ENCODE results near the gene YBX2.
"Not testable (repeated sequence)": the region's sequence is repeated elsewhere in the genome, so short reads cannot be mapped to it uniquely, and the experiment has no call there.

Gene YBX2

DNA sequence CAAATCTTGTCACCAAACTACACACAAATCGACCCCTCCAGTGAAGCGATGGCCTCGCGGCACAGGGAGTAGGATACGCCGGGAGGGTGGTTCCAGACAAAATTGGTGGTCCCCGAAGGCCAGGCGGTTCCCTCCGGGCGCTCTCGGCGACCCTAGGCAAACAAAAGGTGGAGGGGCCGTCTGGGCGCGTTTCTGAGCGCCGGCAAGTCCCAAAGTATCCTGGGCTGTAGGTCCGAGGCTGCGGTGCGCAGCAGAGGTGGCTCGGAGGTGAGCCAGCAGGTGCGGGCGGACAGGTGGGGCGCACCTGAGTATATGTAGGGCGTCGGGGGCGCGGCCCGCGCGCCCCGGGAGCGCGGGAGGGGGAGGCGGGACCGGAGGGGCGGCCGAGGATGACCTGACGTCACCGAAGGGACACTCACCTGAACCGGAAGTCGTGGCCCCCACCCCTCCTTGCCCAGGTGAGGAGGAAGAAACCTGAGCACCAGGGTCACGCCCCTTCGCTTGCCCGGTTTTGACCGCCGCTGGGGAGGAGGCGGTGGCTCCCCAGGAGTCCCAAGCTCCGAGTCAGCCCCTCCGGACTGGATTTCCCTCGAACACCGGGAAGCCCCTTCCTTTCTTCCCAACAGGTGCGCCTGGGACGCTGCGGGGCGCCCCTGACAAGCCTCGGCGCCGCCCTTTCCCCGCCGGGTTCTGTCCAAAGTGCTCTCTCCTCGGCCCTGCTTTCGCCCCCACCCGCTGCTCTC lies 32.1 kb downstream of the YBX2 start, which contains the start of gene CLDN7:
TSS of gene CLDN7 (minus strand) at position 287 of the 743 bp plus-strand sequence. CDS start 435 bp downstream, outside the sequence.
- DNase-seq, result no peak

DNA sequence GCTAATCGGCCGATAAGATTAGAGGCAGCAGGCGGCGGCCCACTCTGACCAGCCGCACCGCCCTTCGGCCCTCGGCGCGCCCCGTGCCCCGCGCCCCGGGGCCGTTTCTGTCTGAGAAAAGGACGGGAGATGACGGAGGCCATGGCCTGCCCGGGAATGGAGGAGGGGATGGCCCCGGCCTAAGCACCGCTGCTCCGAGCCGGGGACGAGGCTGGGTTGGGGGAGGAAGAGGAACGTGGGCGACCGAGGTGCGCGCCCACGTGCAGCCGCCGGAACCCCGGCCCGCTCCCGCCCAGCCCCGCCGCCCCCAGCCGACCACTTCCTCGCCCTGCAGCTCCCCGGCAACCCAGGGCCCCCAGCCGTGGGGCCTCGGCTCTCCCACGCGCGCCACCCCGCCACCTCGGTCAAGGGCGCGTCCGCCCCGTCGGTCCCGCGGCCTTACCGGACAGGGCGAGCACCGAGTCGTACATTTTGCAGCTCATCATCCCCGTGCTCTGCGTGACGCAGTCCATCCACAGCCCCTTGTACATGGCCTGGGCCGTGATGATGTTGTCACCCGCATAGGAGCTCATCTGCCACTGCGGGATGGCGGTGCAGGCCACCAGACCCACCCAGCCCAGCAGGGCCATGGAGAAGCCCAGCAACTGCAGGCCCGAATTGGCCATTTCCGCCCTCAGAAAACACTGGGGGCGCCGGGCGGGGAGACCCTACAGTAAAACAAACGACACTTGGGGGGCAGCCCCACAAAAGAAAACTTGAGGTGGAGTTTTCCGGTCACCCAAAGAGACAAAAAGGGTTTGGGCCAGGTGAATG lies 32.9 kb downstream of the YBX2 start:
- DNase-seq, result no peak

DNA sequence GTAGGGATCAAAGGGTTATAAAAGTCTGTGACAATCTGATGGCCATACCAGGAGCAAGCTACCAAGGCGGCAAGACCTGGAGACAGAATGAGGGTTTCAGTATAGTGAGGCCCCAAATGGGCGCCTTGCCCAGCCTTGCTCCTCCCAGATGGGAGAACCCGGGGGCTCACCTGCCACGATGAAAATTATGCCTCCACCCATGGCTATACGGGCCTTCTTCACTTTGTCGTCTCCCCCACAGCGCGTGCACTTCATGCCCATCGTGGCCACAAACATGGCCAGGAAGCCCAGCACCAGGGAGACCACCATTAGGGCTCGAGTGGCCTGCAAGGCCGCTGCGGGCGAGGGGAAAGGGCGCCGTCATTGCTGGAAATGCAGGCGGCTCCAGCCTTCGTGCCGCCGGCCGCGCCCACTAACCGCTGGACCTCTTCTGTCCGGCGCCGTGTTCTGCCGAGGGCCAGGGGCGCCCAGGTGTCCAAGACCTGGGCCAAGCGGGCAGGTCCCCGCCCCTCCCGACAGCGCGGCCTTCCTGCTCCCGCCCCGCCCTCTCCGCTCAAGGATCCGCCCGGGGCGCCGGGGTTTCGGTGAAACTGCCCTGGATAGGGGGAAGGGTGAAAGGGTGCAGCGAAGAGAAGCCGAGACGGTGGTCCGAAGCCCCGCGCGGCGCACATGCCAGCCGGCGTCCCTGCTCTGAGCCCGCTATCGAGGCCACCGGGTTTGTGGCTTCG lies 33.6 kb downstream of the YBX2 start:
- DNase-seq, result no peak

DNA sequence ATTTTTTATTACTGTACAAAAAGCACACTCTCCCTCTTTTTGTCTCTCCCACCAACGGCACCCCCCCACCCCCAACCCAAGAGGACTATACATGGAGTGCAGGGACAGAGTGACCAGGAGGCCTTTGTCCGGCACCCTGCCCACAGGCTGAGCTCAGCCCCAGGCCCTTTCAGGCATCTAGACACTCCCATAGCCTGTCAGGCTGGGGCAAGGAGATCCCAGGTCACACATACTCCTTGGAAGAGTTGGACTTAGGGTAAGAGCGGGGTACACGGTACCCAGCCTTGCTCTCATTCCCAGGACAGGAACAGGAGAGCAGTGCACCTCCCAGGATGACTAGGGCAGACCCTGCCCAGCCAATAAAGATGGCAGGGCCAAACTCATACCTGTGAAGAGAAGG lies 34.3 kb downstream of the YBX2 start:
- DNase-seq, result no peak

DNA sequence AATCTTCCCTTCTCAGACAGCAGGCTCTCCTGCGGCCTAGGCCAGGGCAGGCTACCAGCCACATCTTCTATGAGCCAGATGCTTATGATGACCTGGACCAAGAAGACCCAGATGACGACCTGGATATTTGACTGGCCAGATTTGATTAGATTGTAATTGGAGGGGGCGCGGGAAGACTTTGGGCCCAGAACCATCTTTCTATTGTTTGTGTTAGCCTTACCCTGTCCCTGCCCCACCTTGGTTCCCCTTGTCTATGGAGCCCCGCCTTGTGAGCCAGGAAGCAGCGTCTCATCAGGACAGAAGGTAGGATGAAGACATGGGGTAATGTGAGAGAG lies 34.9 kb downstream of the YBX2 start:
- no peak for DNase-seq

DNA sequence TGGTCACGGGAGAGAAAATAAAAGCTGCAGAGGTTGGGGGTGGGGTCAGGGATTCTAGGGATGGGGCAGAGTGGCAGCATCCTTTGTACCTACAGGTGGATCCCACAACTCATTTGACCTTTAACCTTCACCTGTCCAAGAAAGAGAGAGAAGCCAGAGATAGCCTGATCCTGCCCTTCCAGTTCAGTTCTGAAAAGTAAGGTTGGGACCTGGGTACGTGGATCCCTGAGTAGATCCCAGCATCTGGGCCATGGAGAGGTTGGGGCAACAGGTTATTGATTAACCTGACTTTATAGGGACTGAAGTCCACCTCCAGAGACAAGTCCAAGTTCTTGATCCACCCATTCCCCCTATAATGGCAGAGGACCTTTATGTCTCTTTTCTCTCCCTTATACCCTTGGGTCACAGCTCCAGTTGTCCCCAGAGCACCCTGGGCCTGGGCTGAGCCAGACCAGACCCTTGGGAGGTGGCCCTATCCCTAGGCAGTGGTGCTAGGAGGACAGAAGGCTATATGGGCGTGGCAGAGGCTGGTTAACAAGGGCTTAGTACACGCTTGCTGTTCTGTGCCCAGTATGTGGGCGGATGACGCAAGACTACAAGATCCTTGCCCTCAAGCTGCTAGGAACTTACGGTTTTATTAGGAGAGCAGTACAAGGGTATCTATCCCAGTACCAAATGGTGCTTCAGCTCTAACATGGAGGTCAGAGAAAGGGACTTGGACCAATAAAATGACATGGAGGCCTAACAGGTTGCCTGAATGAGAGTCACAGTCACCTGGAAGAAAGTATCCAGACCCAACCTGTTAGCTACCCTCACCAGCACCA lies 35.5 kb downstream of the YBX2 start:
- DNase-seq, result no peak

DNA sequence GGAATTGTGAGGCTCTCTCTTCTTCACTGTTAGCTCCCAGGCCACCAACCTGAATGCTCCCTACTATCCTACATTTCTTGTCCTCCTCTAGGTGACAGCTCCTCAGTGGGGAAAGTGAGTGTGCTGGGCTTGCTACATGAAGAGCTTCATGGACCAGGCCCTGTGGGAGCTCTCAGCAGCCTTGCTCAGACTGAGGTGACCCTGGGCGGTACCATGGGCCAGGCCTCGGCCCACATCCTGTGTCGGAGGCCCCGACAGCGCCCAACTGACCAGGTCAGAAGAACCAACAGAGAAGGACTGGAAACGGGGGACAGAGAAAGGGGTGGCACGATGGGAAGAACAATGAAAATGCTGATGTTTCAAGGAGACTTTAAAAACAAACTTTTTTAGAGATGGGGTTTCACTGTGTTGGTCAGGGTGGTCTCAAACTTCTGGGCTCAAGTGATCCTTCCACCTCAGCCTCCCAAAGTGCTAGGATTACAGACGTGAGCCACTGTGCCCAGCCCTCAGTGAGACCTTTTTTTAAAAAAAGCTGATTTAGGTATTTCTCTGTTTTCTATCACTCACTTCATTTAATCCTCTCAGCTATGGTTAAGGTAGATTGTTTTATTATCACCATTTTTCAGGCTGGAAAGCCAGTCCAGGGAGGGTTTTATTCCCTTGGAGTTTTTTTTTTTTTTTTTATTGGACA lies 37.5 kb downstream of the YBX2 start:
- DNase-seq, result no peak

DNA sequence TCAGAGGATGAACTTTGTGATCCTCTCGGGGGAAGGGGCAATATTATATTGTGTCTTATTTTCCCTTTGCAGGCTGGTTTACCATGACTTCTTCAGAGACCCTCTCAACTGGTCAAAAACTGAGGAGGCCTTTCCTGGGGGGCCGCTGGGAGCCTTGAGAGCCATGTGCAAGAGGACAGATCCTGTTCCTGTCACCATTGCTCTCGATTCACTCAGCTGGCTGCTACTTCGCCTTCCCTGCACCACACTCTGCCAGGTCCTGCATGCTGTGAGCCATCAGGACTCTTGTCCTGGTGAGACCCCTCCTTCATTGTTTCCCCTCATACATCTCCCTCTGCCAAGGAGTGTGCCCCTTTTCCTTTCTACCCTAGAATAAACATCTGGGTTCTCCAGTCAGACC lies 39.9 kb downstream of the YBX2 start:
- DNase-seq, result no peak

DNA sequence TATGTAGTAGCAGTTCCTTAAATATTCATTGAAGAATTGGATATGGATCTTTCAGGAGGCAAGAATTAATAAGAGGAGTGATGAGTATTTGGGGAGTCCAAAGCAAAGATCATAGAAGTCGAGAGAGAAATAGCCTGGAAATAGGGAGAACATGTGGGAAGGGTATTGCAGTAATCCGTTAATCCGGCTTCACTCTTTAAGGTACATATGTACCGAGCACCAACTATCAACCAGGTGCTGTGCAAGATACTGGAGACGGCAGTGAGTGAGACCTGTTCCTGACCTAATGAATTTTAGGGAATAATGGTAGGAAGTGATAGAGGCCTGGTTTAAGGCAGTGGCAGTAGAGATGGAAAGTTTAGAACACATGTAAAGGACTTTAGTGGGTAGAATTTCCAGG lies 41.4 kb downstream of the YBX2 start:
- DNase-seq, result no peak

DNA sequence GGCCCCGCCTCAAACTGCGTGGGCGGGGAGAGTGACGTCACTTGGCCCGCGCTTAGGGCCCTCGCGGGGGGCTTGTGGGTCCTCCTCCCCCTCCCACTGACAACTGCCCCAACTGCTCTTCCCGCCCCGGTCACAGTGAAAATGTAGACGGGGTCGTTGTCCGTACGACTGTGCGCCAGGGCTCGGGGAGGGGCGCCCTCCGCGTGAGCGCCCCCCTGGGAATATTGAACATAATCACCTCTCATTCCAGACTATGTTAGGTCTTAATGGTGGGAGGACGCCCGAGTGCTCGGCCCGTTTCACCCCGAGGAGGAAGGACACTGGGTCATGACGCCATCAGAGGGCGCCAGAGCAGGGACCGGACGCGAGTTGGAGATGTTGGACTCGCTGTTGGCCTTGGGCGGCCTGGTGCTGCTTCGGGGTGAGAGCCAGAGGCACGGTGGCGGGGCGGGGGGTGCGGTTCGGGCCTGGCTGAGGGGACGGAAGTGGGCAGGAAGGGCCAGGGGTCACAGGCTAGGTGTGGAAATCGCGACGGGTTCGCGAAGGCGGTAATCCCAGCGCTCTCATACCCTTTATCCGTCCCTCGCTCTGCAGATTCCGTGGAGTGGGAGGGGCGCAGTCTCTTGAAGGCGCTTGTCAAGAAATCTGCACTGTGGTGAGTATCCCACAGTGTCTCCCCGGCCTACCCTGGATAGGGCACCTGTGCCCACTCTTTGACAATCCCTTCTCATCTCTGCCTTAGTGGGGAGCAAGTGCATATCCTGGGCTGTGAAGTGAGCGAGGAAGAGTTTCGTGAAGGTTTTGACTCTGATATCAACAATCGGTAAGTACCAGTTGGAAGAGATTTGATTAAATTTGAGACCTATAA lies 42.0 kb downstream of the YBX2 start, which contains the start of gene ELP5:
TSS of gene ELP5 (plus strand) at position 40 of the 868 bp plus-strand sequence. CDS start at position 376, 336 bp downstream.
- DNase-seq, result peak; percentile 59 to 67

DNA sequence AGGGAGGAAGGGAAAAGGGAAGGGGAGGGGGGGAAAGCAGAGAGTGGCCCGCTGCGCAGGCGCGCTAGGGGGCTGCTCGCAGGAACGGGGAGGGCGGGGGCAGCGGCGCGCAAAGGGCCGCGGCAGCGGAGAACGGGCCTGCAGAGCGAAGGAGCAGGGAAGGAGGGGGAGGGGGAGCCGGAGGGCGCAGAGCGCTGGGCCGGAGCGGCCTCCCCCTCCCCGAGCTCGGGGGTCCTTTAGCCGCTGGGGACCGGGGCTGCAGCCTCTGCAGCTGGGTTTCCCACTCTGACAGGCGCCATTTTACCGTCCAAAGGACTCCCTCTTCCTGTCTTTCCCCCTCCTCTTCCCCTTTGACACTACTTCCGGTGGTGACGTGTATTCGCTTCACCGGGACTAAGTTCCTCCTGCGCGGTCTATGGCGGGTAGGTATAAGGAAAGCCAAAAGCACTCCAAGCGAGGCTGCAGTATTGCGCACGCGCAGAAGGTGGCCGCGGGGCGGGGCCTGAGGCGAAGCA lies 42.7 kb downstream of the YBX2 start, which contains the start of gene CTDNEP1:
TSS of gene CTDNEP1 (minus strand) at position 74 of the 515 bp plus-strand sequence. CDS start 438 bp downstream, outside the sequence.
- peak; percentile 91 to 95 for DNase-seq

DNA sequence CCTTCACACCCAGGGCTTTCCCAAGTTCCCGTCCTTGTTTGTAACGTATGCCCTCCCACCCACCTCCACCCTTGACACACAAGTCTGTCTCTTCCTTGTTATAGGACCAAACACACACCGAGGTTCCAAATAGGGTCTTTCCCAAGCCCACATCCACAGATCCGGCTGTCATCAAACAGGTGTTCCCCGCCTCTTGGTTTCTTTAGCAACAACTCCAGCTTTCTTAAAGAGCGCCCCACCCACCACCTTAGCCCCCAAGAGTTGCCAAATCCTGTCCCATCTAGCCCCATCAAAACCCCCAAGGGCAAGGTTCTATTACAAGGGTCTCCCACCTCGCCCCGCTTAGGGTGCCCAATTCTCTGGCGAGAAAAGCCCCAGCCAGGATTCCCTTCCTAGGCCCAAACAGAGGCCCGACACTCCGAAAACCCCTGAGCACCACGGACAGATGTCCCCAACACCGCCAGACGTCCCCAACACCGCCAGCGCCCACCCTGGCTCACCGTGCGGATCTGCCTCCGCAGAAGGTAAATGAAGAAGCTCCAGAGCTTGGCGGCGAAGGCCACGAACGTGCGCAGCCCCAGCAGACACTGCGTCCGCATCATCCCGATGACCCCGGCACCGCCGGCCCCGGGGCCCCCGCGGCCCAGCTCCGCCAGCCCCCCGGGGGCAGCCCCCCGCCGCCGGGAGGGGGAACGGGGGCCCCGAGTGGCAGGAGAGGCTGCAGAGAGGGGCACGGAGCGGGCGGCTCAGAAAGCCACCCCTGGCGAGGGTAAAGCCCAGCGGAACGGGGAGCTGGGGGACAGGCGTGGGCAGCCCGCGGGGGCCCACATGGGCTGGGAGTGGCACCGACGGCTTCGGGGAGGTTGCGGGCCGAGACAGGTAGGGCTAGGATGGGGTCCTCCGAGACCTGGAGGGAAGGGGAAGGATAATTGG lies 43.5 kb downstream of the YBX2 start:
- DNase-seq, result no peak

DNA sequence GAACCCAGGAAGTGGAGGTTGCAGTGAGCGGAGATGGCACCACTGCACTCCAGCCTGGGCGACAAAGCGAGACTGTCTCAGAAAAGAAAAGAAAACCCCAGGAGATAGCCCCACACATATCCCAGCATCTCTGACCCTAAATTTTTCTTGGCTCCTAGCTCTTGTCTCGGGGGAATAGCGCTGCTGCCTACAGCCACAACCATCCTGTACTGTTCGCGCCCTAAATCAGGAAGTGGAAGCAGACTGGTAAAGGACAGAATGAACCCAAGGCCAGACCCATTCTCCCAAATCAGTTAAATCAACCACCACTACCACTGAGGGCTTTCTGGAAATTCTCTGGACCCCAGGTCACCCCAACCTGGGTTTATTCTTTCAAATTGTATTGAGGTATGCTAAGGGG lies 44.6 kb downstream of the YBX2 start:
- DNase-seq, result peak in 1 of 2 experiments; percentile 19

DNA sequence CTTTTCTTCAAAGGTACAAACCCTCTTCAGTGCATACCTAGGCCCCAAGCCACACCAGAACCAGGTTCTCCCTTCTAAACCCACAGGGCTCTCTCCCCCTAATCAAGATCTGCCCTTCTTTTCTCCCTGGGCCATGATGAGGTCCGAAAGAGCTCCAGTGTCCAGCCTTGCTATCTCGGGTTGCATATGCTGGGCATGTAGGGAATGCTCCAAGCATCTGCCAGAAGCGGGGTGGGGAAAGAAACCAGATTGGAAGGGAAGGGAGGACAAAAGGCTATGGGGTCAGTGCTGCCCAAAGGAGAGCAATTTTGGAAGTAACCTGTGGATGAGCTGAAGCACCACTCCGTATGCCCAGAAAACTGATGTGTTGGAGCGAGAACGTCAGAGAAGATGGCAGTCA lies 45.2 kb downstream of the YBX2 start:
- no peak for DNase-seq

DNA sequence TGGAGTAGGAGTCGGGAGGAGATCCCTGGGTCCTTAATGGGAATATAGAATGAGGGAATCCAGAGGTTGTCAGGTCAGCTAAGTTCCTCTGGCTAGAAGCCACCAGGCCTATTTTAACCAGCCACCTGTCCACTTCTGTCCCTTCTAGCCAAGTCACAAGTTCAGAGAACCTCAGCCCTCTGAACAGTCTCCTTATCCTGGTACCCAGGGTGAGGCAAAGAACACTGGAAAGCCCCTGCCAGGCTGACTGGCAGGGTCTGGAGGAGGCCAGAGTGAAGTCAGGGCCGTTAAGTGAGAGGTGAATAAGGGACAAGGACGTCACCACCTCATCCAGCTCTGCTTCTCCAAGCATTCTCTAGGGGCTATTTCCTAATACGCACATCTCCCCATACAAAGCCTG lies 45.6 kb downstream of the YBX2 start:
- DNase-seq, result no peak

DNA sequence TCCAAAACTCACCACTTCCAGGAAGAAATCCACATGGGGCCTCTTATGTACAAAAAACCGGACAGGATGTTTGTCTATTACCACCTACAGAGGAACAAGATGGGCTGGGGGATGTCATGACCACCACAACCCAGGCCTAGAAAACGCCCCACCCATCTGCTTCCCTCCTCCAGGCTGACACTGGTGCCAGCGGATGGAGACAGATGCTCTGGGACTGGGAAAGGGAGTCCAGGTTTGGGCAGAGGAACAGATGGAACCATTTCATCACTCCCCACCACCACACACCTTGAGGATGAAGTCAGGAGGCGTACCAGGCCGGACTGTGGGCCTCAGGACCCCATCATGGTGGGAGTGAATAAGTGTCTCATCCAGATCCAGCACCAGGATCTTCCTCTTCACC lies 47.7 kb downstream of the YBX2 start:
- DNase-seq, result no peak

DNA sequence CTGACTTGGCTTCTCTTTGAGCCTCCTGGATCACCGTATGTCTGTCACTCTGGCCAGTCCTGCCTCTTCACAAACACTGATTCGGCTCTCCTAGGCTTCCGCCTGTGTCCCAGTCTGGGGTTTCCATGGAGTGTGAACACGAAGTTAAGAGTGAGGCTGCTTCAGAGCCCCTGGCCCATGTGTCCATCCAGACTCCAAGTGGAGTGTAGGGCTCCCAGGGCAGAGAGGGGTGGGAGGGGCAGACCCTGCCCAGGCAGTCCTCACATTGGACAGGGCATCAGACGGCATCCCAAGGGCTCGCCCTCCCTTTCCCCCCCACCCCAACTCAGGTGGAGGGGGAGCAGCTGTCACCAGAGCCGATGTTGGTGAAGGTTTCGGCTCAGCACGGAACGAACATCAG lies 50.6 kb downstream of the YBX2 start:
- not testable (repeated sequence) for DNase-seq

DNA sequence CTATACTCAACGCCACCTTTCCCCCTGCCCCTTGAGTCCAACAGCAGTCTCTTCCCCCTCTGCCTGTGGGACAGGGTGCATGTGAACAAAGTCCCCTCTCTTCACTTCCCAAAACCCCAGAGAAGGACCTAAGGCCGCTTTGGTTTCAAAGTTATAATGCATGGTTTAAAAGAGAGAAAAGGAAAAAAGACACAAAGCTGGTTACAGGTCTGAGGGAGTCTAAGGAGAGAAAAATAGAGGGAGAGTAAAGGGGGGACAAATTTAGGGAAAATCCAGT lies 51.0 kb downstream of the YBX2 start:
- no peak for DNase-seq

DNA sequence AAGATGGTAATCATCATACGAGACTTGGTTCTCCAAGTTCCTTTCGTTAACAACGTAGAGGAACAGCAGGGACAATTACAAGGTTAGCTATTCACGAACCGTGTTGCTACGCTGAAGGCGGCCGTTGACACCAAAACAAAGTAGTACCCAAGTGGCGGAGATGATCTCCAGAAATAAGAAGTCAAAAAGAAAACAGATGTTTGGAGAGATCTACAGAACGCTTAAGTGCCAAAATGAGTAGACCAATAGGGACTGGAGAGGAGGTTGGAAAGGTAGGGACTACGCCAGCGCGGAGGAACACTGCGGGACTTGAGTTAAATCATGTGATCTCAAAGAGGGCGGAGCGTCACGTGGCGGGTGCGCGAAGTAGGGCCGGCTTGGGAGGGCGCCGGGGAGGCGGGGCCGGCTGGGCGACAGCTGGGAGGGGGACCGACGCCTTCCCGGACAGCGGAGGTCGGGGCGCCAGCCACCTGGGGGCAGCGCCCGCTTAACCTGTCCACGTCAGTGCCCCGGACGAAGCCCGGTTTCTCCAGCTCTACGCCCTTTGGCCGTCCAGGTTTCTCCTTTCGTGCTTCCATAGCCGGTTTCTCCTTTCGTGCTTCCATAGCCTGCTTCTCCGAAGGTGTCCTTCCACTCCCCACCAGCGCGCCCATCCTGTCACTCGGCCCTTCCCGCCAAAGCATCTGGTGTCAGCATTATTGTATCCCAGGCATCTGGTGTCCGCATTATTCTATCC lies 51.6 kb downstream of the YBX2 start:
- peak; percentile 62 to 77 for DNase-seq
